ENCODE results near the gene CSRNP3. TPM values are rescaled to one million over a fixed set of nuclear protein-coding genes. Genes with fewer than 3 reads are reported as not detected.

CSRNP3 gene
- total and polyA plus RNA-seq, 2 donors (not counting 3 experiments of a cell fraction or from before 2014, with no cell fraction given) = not detected

GRCh38 chr2:165576409-165577154 is 107.1 kb downstream of the CSRNP3 start:
- ChIA-PET POLR2A (no interaction called here), CTCF (interaction anchor here (1.1 kb wide), 1 partner anchor 551 kb away, joined by 3 read pairs; the partner anchor contains the start of gene SCN1A)
- DNase-seq (ENCODE audit: low read depth, low spot score) (no peak), FAIRE-seq (no peak)
- H3K4me3 ChIP-seq (replicated peaks in 1 of 3; ENCODE audit: insufficient read depth in 1 of 3, low read depth in 1 of 3, low read length in 3 of 3) = no peak overlapping the region
- no peaks in the 10 kb centered on the region for H3K79me2 ChIP-seq (ENCODE audit: control insufficient read depth, insufficient read depth, low read length)
- dilution Hi-C loops (cut with MboI; ENCODE audit: extremely low pct_ligation_motif_present, low sequenced_read_pairs) = no loop called here
- no peak overlapping the region for H3K9ac ChIP-seq (replicated peaks; ENCODE audit: extremely low read depth, insufficient read depth, low read length)
- no peaks in the 10 kb centered on the region for H3K4me1 ChIP-seq (ENCODE audit: control insufficient read depth, extremely low read depth, insufficient read depth, low read length)
- no peaks in the 10 kb centered on the region for H3K27me3 ChIP-seq (ENCODE audit: control insufficient read depth in 2 of 2, insufficient read depth in 2 of 2, low read length in 2 of 2)
- no peak overlapping the region for H3K27ac ChIP-seq (ENCODE audit: insufficient read depth, low read depth, low read length)
- no peaks in the 10 kb centered on the region for H3K9me3 ChIP-seq (replicated peaks; ENCODE audit: control insufficient read depth, insufficient read depth, low read length)
- H2AFZ ChIP-seq (ENCODE audit: low read depth, low read length) = no peak overlapping the region
- TF ChIP-seq JUN (IDR thresholded peaks at IDR 0.05; ENCODE audit: borderline replicate concordance, insufficient read depth, insufficient read length, low read depth) (no peak), GATA2 (IDR thresholded peaks at IDR 0.05; ENCODE audit: insufficient read depth, insufficient read length, low read depth, low read length) (no peak), EZH2 (IDR thresholded peaks at IDR 0.05; ENCODE audit: borderline replicate concordance, low read depth, low read length, severe bottlenecking) (no peak), POLR2A (IDR thresholded peaks at IDR 0.05; ENCODE audit: low read depth, low read length) (no peak), FOS (IDR thresholded peaks at IDR 0.05; ENCODE audit: borderline replicate concordance, insufficient read depth, low read length) (no peak), POLR2AphosphoS5 (IDR thresholded peaks at IDR 0.05; ENCODE audit: insufficient read depth, low read depth, low read length) (no peak)
- TF ChIP-seq, protein P1, sequence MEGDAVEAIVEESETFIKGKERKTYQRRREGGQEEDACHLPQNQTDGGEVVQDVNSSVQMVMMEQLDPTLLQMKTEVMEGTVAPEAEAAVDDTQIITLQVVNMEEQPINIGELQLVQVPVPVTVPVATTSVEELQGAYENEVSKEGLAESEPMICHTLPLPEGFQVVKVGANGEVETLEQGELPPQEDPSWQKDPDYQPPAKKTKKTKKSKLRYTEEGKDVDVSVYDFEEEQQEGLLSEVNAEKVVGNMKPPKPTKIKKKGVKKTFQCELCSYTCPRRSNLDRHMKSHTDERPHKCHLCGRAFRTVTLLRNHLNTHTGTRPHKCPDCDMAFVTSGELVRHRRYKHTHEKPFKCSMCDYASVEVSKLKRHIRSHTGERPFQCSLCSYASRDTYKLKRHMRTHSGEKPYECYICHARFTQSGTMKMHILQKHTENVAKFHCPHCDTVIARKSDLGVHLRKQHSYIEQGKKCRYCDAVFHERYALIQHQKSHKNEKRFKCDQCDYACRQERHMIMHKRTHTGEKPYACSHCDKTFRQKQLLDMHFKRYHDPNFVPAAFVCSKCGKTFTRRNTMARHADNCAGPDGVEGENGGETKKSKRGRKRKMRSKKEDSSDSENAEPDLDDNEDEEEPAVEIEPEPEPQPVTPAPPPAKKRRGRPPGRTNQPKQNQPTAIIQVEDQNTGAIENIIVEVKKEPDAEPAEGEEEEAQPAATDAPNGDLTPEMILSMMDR (IDR thresholded peaks at IDR 0.05; ENCODE audit: extremely low read depth in 1 of 2, insufficient read depth in 1 of 2, low read depth in 1 of 2, low read length in 2 of 2) = no peak
- TF ChIP-seq, protein P2, sequence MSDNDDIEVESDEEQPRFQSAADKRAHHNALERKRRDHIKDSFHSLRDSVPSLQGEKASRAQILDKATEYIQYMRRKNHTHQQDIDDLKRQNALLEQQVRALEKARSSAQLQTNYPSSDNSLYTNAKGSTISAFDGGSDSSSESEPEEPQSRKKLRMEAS (IDR thresholded peaks at IDR 0.05; ENCODE audit: insufficient read depth, insufficient read length) = no peak
- H4K20me1 ChIP-seq (replicated peaks; ENCODE audit: control insufficient read depth, extremely low read depth, insufficient read depth, low read length) = no peaks in the 10 kb centered on the region
- BruUV-seq (replicated peaks) = no TSS peak
- H3K36me3 ChIP-seq (ENCODE audit: control insufficient read depth in 2 of 2, extremely low read depth in 1 of 2, insufficient read depth in 2 of 2, low read length in 2 of 2) = no peaks in the 10 kb centered on the region
- intact Hi-C loops (cut with micrococcal nuclease) = no loop called here
- no peaks in the 10 kb centered on the region for H3K9me1 ChIP-seq (replicated peaks; ENCODE audit: control insufficient read depth, extremely low read depth, insufficient read depth, low read length)
- H3K4me2 ChIP-seq (ENCODE audit: insufficient read depth, low read length) = no peak overlapping the region
